GM12878 (cell line): ENCODE measurements around the gene NACAD. TPM values are rescaled to one million over a fixed set of nuclear protein-coding genes. Genes with fewer than 3 reads are reported as not detected.

Experiments
- ATAC-seq: fragments of 200-7000 bp; cut with Tn5 transposase; 3 replicates; pipeline ENCODE4 v1.9.1; 2020; ENCODE audit warnings: mild to moderate bottlenecking, moderate library complexity
- BruUV-seq: library from RNA; stranded (reverse); fragments of 400-500 nt; replicated peaks from 2 replicates; lab custom pipeline; 2021; lab: Mats Ljungman, UMichigan
- CTCF ChIA-PET: fragments of 300-600 bp; sonication (Branson Sonifier 250); formaldehyde crosslinking; extraction: SDS; loops from one replicate; lab custom pipeline; 2021; ENCODE audit warnings: inconsistent platforms; lab: Yijun Ruan, JAX
- POLR2A ChIA-PET: fragments of 350-600 bp; formaldehyde crosslinking; extraction: SDS; loops from one replicate; lab custom pipeline; 2021; ENCODE audit warnings: inconsistent platforms; lab: Charles Lee
- RAD21 ChIA-PET: fragments of 300-600 bp; sonication (Branson Sonifier 250); formaldehyde crosslinking; loops from one replicate; lab custom pipeline; 2023; ENCODE audit warnings: antibody characterized with exemption; ENCODE audit not compliant: unreplicated experiment; lab: Charles Lee
- SMC1A ChIA-PET: fragments of 300-600 bp; sonication (Branson Sonifier 250); formaldehyde crosslinking; loops from one replicate; lab custom pipeline; 2023; ENCODE audit not compliant: unreplicated experiment, uncharacterized antibody; lab: Charles Lee
- DNase-seq: peaks from one replicate; pipeline ENCODE4 v3.0.0-alpha.2; 2011; ENCODE audit warnings: low read depth, low spot score
- FAIRE-seq: peaks from 3 replicates; lab custom pipeline; 2011; peaks lifted over from hg19 to GRCh38; lab: Jason Lieb, UNC
- H2AFZ ChIP-seq: 2 replicates; pipeline ENCODE4 v1.6.0; 2011; ENCODE audit warnings: low read depth, low read length, control low read depth; ENCODE audit not compliant: control insufficient read depth
- H3K27ac ChIP-seq: 2 replicates; pipeline ENCODE4 v1.5.1; 2011; ENCODE audit warnings: control low read depth; ENCODE audit not compliant: control insufficient read depth, insufficient read depth
- H3K27me3 ChIP-seq, 2 experiments: replicated peaks in 1 of 2; 2 replicates each; pipeline versions ENCODE4 v1.6.0 to v1.6.1; 2011; ENCODE audit warnings: low read length in 1 of 2; ENCODE audit not compliant: control insufficient read depth in 2 of 2, insufficient read depth in 2 of 2
- H3K36me3 ChIP-seq, 2 experiments: 2 replicates each; pipeline ENCODE4 v1.5.1; 2011; ENCODE audit warnings: low read length in 1 of 2; ENCODE audit not compliant: control insufficient read depth in 2 of 2, insufficient read depth in 2 of 2
- H3K4me1 ChIP-seq: 2 replicates; pipeline ENCODE4 v1.6.1; 2011; ENCODE audit warnings: mild to moderate bottlenecking, low read length, moderate library complexity, mixed read lengths; ENCODE audit not compliant: control insufficient read depth, insufficient read depth
- H3K4me2 ChIP-seq: 2 replicates; pipeline ENCODE4 v1.6.0; 2011; ENCODE audit warnings: control low read depth; ENCODE audit not compliant: control insufficient read depth, insufficient read depth
- H3K4me3 ChIP-seq: fragments of 200-600 bp; sonication (generic); 2 replicates; pipeline ENCODE4 v1.5.1; 2016
- H3K79me2 ChIP-seq: 2 replicates; pipeline ENCODE4 v1.6.0; 2011; ENCODE audit warnings: low read length; ENCODE audit not compliant: control insufficient read depth, insufficient read depth
- H3K9ac ChIP-seq: 2 replicates; pipeline ENCODE4 v1.8.0; 2011; ENCODE audit warnings: low read length, control low read depth, mixed read lengths; ENCODE audit not compliant: control insufficient read depth, insufficient read depth
- H3K9me3 ChIP-seq: replicated peaks from 3 replicates; pipeline ENCODE4 v1.5.1; 2011; ENCODE audit warnings: mild to moderate bottlenecking, low read length; ENCODE audit not compliant: control insufficient read depth, insufficient read depth
- H4K20me1 ChIP-seq: 2 replicates; pipeline ENCODE4 v1.6.0; 2011; ENCODE audit not compliant: control insufficient read depth, insufficient read depth
- BACH1 ChIP-seq: fragments of 450-650 bp; IDR thresholded peaks from 2 replicates; pipeline ENCODE4 v1.6.1; 2017; ENCODE audit warnings: mild to moderate bottlenecking, borderline replicate concordance
- BCL11A ChIP-seq: IDR thresholded peaks from 2 replicates; pipeline ENCODE4 v1.6.1; 2011; ENCODE audit warnings: low read depth, low read length
- BRCA1 ChIP-seq: IDR thresholded peaks from 2 replicates; pipeline ENCODE4 v1.6.1; 2011; ENCODE audit warnings: low read depth, low read length, improper control_type of control experiment
- CEBPB ChIP-seq, 2 experiments: fragments of 150-350 bp in 1 of 2; IDR thresholded peaks; 2 replicates each; pipeline ENCODE4 v1.6.1; 2012 to 2014; ENCODE audit warnings: low read depth in 2 of 2, low read length in 2 of 2, borderline replicate concordance in 1 of 2, inconsistent platforms in 1 of 2
- MYB ChIP-seq: fragments of 150-350 bp; IDR thresholded peaks from 2 replicates; pipeline ENCODE4 v1.6.1; 2014; ENCODE audit warnings: mild to moderate bottlenecking, low read depth, low read length, borderline replicate concordance
- PBX3 ChIP-seq: IDR thresholded peaks from 2 replicates; pipeline ENCODE4 v1.6.1; 2011; ENCODE audit warnings: mild to moderate bottlenecking, low read depth, low read length, moderate library complexity; ENCODE audit not compliant: insufficient replicate concordance
- RUNX3 ChIP-seq: IDR thresholded peaks from 2 replicates; pipeline ENCODE4 v1.6.1; 2012; ENCODE audit warnings: low read length, inconsistent platforms
- SMC3 ChIP-seq: IDR thresholded peaks from 2 replicates; pipeline ENCODE4 v1.6.1; 2011; ENCODE audit warnings: low read length, improper control_type of control experiment, borderline replicate concordance
- SUZ12 ChIP-seq: fragments of 200-600 bp; sonication (generic); IDR thresholded peaks from one replicate; pipeline ENCODE4 v1.6.1; 2018; ENCODE audit warnings: antibody characterized with exemption, mild to moderate bottlenecking; ENCODE audit not compliant: unreplicated experiment
- WRNIP1 ChIP-seq: IDR thresholded peaks from 2 replicates; pipeline ENCODE4 v1.6.1; 2011; ENCODE audit warnings: low read depth, low read length, improper control_type of control experiment, borderline replicate concordance
- ZNF274 ChIP-seq: IDR thresholded peaks from one replicate; pipeline ENCODE4 v1.8.0; 2011; ENCODE audit not compliant: insufficient read length, insufficient read depth
- WGBS: methylation state at CpG from one replicate; pipeline ENCODE4 v1.1.6; 2016; ENCODE audit warnings: low lambda C conversion rate; ENCODE audit not compliant: insufficient replicate concordance, insufficient coverage; ENCODE audit errors: missing lambda C conversion rate; 5-methylcytosine and 5-hydroxymethylcytosine counted together
- in situ Hi-C: fragments of 300-500 bp; cut with MboI; formaldehyde crosslinking; loops from 9 replicates; pipeline ENCODE4 v1.14.3; 2018; ENCODE audit warnings: mixed read lengths
- intact Hi-C: fragments of 100-400 bp; cut with micrococcal nuclease; formaldehyde crosslinking; loops from one replicate; pipeline ENCODE4 v1.14.2; 2022; ENCODE audit not compliant: unreplicated experiment
- polyA plus RNA-seq, 11 experiments: library from polyadenylated mRNA; depleted of rRNA in 4 of 11; unstranded in 6 of 11; stranded (reverse) in 5 of 11; fragments of >200 nt; fragmentation: Nextera tagmentation in 4 of 11; fragmentation: Illumina TruSeq in 1 of 11; extraction: Ambion mirVana in 4 of 11; extraction: Trizol in 1 of 11; gene quantifications; 1 replicate in 1 of 11; 2 replicates in 10 of 11; pipeline versions ENCODE4 v1.2.1 to v1.2.3, GENCODE V29; 2011 to 2016; ENCODE audit warnings: inconsistent platforms in 2 of 11, missing spikeins in 2 of 11, low read depth in 1 of 11
- total RNA-seq, 4 experiments: library from RNA; depleted of rRNA in 3 of 4; stranded (reverse); fragments of >200 nt in 3 of 4; fragmentation: Illumina TruSeq in 1 of 4; extraction: Trizol in 1 of 4; gene quantifications; 2 replicates each; pipeline versions ENCODE4 v1.2.1 to v1.2.3, GENCODE V29; 2013 to 2021
- TF ChIP-seq, protein P1 (sequence below): IDR thresholded peaks from 2 replicates; pipeline ENCODE4 v1.6.1; 2012; ENCODE audit warnings: low read depth, low read length, improper control_type of control experiment

NACAD gene
- total and polyA plus RNA-seq, 10 of the 15 experiments (the other 5 are each of a cell fraction or from before 2014, with no cell fraction given), result not detected

DNA sequence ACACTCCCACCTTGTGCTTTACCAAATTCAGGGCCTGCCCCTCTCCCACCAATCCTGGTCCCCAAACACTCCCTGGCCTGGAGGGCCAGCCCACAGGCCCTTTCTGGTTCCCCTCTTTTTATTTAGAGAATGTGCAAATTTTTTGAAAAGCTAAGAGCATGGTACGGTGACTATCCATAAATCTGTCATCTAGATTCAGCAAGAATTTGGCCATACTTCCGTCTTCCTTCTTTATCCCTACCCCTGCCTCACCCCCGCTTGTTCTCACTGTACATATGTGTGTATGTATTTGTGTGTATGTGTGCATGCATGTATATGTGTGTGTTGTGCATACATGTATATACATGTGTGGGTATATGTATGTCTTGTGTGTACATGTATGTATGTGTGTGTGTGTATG lies 30.8 kb upstream of the NACAD start:
- H3K79me2 ChIP-seq, result no peaks in the 10 kb centered on the region
- CTCF ChIA-PET, result interaction anchor here (1.0 to 2.6 kb wide), 2 partner anchors 16 to 146 kb away, joined by 4 to 7 read pairs; no protein-coding TSS in a partner anchor

More for the DNA sequence above, 30.8 kb upstream of the NACAD start:
- whole genome bisulfite sequencing, result 81% methylated on average over 3 of the region's 3 CpGs
- Histone ChIP-seq H3K9ac (no peak overlapping the region), H3K4me3 (no peak overlapping the region), H2AFZ (no peak overlapping the region), H3K27me3 (no peaks in the 10 kb centered on the region; a peak in 1 of 4 replicates), H4K20me1 (no peaks in the 10 kb centered on the region), H3K27ac (no peak overlapping the region), H3K9me3 (no peaks in the 10 kb centered on the region), H3K36me3 (no peaks in the 10 kb centered on the region), H3K4me2 (no peak overlapping the region), H3K4me1 (peaks cover 5% of the 10 kb centered on the region)
- ATAC-seq (no peak), DNase-seq (no peak), FAIRE-seq (no peak)
- intact Hi-C loops, result no loop called here
- TF ChIP-seq ZNF274 (no peak), BCL11A (no peak), WRNIP1 (no peak), RUNX3 (no peak), BACH1 (no peak), SUZ12 (no peak), MYB (no peak), SMC3 (no peak), CEBPB (IDR thresholded peaks at IDR 0.05; ENCODE audit: borderline replicate concordance in 1 of 2, low read depth in 2 of 2, low read length in 2 of 2) (no peak), PBX3 (no peak), BRCA1 (no peak)
- TF ChIP-seq, protein P1, sequence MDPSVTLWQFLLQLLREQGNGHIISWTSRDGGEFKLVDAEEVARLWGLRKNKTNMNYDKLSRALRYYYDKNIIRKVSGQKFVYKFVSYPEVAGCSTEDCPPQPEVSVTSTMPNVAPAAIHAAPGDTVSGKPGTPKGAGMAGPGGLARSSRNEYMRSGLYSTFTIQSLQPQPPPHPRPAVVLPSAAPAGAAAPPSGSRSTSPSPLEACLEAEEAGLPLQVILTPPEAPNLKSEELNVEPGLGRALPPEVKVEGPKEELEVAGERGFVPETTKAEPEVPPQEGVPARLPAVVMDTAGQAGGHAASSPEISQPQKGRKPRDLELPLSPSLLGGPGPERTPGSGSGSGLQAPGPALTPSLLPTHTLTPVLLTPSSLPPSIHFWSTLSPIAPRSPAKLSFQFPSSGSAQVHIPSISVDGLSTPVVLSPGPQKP, result no peak
- ChIA-PET RAD21 (no interaction called here), SMC1A (no interaction called here), POLR2A (no interaction called here)
- BruUV-seq, result no TSS peak
- in situ Hi-C loops, result no loop called here
